Activated naive CD4-positive, alpha-beta T cell (primary cell): ENCODE results near the gene RIOK1.
"Not testable (repeated sequence)": the region's sequence is repeated elsewhere in the genome, so short reads cannot be mapped to it uniquely, and the experiment has no call there.

Experiments used
- DNase-seq, 4 experiments: peaks; one replicate each; lab custom pipeline; 2025; lab: John Stamatoyannopoulos, UW

RIOK1 gene

GRCh38 chr6:7389451-7390225 lies at the start of gene RIOK1, which contains the start of gene CAGE1:
Gene RIOK1 (plus strand): TSS chr6:7389808. CDS start chr6:7390003, 195 bp downstream.
Gene CAGE1 (minus strand): TSS chr6:7389742. CDS start chr6:7387173, 2,569 bp downstream.
- peak; percentile 81 to 90 (median 84) for DNase-seq

GRCh38 chr6:7341271-7341670 lies 48.3 kb upstream of the RIOK1 start:
- DNase-seq: no peak

- no peak for DNase-seq
Measured at GRCh38 chr6:7341989-7342742, 47.4 kb upstream of the RIOK1 start.

- DNase-seq: no peak
Measured at GRCh38 chr6:7343546-7344475, 45.8 kb upstream of the RIOK1 start.

GRCh38 chr6:7344773-7345450 lies 44.7 kb upstream of the RIOK1 start:
- DNase-seq: not testable (repeated sequence)

GRCh38 chr6:7347551-7347997 lies 42.0 kb upstream of the RIOK1 start:
- DNase-seq: not testable (repeated sequence)

- not testable (repeated sequence) for DNase-seq
Measured at GRCh38 chr6:7350591-7350990, 39.0 kb upstream of the RIOK1 start.

- not testable (repeated sequence) for DNase-seq
Measured at GRCh38 chr6:7351916-7352315, 37.7 kb upstream of the RIOK1 start.

GRCh38 chr6:7367408-7367807 lies 22.2 kb upstream of the RIOK1 start:
- no peak for DNase-seq

- no peak for DNase-seq
Measured at GRCh38 chr6:7373739-7374138, 15.9 kb upstream of the RIOK1 start.

- DNase-seq: no peak
Measured at GRCh38 chr6:7377961-7378360, 11.6 kb upstream of the RIOK1 start.

GRCh38 chr6:7378740-7379139 lies 10.9 kb upstream of the RIOK1 start:
- DNase-seq: no peak

GRCh38 chr6:7381092-7381491 lies 8.5 kb upstream of the RIOK1 start:
- no peak for DNase-seq

- no peak for DNase-seq
Measured at GRCh38 chr6:7389162-7389450, 502 bp upstream of the RIOK1 start.

GRCh38 chr6:7390226-7390878 lies 744 bp downstream of the RIOK1 start:
- DNase-seq: no peak

GRCh38 chr6:7391151-7391550 lies 1.5 kb downstream of the RIOK1 start:
- DNase-seq: no peak

- DNase-seq: no peak
Measured at GRCh38 chr6:7392402-7392801, 2.8 kb downstream of the RIOK1 start.

GRCh38 chr6:7401075-7401474 lies 11.5 kb downstream of the RIOK1 start:
- no peak for DNase-seq

- no peak for DNase-seq
Measured at GRCh38 chr6:7402716-7403115, 13.1 kb downstream of the RIOK1 start.

GRCh38 chr6:7404546-7404945 lies 14.9 kb downstream of the RIOK1 start:
- DNase-seq: no peak

- DNase-seq: no peak
Measured at GRCh38 chr6:7406743-7407142, 17.1 kb downstream of the RIOK1 start.
